Islet precursor cell (in vitro differentiated cells): Measurements from ENCODE around the gene LARP4.
"Not testable (repeated sequence)": the region's sequence is repeated elsewhere in the genome, so short reads cannot be mapped to it uniquely, and the experiment has no call there.

Experiments used
- DNase-seq: peaks from one replicate; pipeline ENCODE4 v3.0.0-alpha.2; 2018

LARP4 gene

GRCh38 chr12:50401500-50402081, 906 bp downstream of the LARP4 start:
- DNase-seq: peak; percentile 43

GRCh38 chr12:50402264-50403000, 1.7 kb downstream of the LARP4 start:
- no peak for DNase-seq

- DNase-seq: no peak
These were observed 2.3 kb downstream of the LARP4 start for GRCh38 chr12:50403001-50403440.

- peak; percentile 23 for DNase-seq
These were observed 3.6 kb downstream of the LARP4 start for GRCh38 chr12:50404307-50404706.

GRCh38 chr12:50411051-50411660, 10.5 kb downstream of the LARP4 start:
- DNase-seq: peak; percentile 24

- peak; percentile 44 for DNase-seq
These were observed 15.3 kb downstream of the LARP4 start for GRCh38 chr12:50415899-50416479.

GRCh38 chr12:50419112-50419909, 18.6 kb downstream of the LARP4 start:
- peak; percentile 83 for DNase-seq

- not testable (repeated sequence) for DNase-seq
These were observed 22.2 kb downstream of the LARP4 start for GRCh38 chr12:50422855-50423254.

GRCh38 chr12:50423342-50423741, 22.7 kb downstream of the LARP4 start:
- not testable (repeated sequence) for DNase-seq

- DNase-seq: peak; percentile 62
These were observed 25.0 kb downstream of the LARP4 start for GRCh38 chr12:50425589-50426258.

- DNase-seq: not testable (repeated sequence)
These were observed 31.0 kb downstream of the LARP4 start for GRCh38 chr12:50431656-50432055.

GRCh38 chr12:50440288-50440687, 39.6 kb downstream of the LARP4 start:
- DNase-seq: no peak

- no peak for DNase-seq
These were observed 41.1 kb downstream of the LARP4 start for GRCh38 chr12:50441763-50442162.

GRCh38 chr12:50442178-50442908, 41.7 kb downstream of the LARP4 start:
- no peak for DNase-seq

GRCh38 chr12:50449671-50450070, 49.0 kb downstream of the LARP4 start:
- not testable (repeated sequence) for DNase-seq

- no peak for DNase-seq
These were observed 52.1 kb downstream of the LARP4 start for GRCh38 chr12:50452795-50453194.

- DNase-seq: no peak
These were observed 53.2 kb downstream of the LARP4 start for GRCh38 chr12:50453872-50454271.

GRCh38 chr12:50458606-50459005, 57.9 kb downstream of the LARP4 start:
- no peak for DNase-seq

GRCh38 chr12:50467439-50467838, 66.8 kb downstream of the LARP4 start:
- DNase-seq: no peak

- no peak for DNase-seq
These were observed 76.7 kb downstream of the LARP4 start for GRCh38 chr12:50477241-50477832.

- DNase-seq: no peak
These were observed 81.9 kb downstream of the LARP4 start for GRCh38 chr12:50482571-50482970.
